GM12878 (cell line): ENCODE measurements around the gene PPP2R2B. TPM values are rescaled to one million over a fixed set of nuclear protein-coding genes. Genes with fewer than 3 reads are reported as not detected.

Experiments used
- ATAC-seq: fragments of 200-7000 bp; cut with Tn5 transposase; 3 replicates; pipeline ENCODE4 v1.9.1; 2020; ENCODE audit warnings: mild to moderate bottlenecking, moderate library complexity
- BruUV-seq: library from RNA; stranded (reverse); fragments of 400-500 nt; replicated peaks from 2 replicates; lab custom pipeline; 2021; lab: Mats Ljungman, UMichigan
- CTCF ChIA-PET: fragments of 300-600 bp; sonication (Branson Sonifier 250); formaldehyde crosslinking; extraction: SDS; loops from one replicate; lab custom pipeline; 2021; ENCODE audit warnings: inconsistent platforms; lab: Yijun Ruan, JAX
- POLR2A ChIA-PET: fragments of 350-600 bp; formaldehyde crosslinking; extraction: SDS; loops from one replicate; lab custom pipeline; 2021; ENCODE audit warnings: inconsistent platforms; lab: Charles Lee
- RAD21 ChIA-PET: fragments of 300-600 bp; sonication (Branson Sonifier 250); formaldehyde crosslinking; loops from one replicate; lab custom pipeline; 2023; ENCODE audit warnings: antibody characterized with exemption; ENCODE audit not compliant: unreplicated experiment; lab: Charles Lee
- SMC1A ChIA-PET: fragments of 300-600 bp; sonication (Branson Sonifier 250); formaldehyde crosslinking; loops from one replicate; lab custom pipeline; 2023; ENCODE audit not compliant: unreplicated experiment, uncharacterized antibody; lab: Charles Lee
- DNase-seq: peaks from one replicate; pipeline ENCODE4 v3.0.0-alpha.2; 2011; ENCODE audit warnings: low read depth, low spot score
- FAIRE-seq: peaks from 3 replicates; lab custom pipeline; 2011; peaks lifted over from hg19 to GRCh38; lab: Jason Lieb, UNC
- H2AFZ ChIP-seq: 2 replicates; pipeline ENCODE4 v1.6.0; 2011; ENCODE audit warnings: low read depth, low read length, control low read depth; ENCODE audit not compliant: control insufficient read depth
- H3K27ac ChIP-seq: 2 replicates; pipeline ENCODE4 v1.5.1; 2011; ENCODE audit warnings: control low read depth; ENCODE audit not compliant: control insufficient read depth, insufficient read depth
- H3K27me3 ChIP-seq, 2 experiments: replicated peaks in 1 of 2; 2 replicates each; pipeline versions ENCODE4 v1.6.0 to v1.6.1; 2011; ENCODE audit warnings: low read length in 1 of 2; ENCODE audit not compliant: control insufficient read depth in 2 of 2, insufficient read depth in 2 of 2
- H3K36me3 ChIP-seq, 2 experiments: 2 replicates each; pipeline ENCODE4 v1.5.1; 2011; ENCODE audit warnings: low read length in 1 of 2; ENCODE audit not compliant: control insufficient read depth in 2 of 2, insufficient read depth in 2 of 2
- H3K4me1 ChIP-seq: 2 replicates; pipeline ENCODE4 v1.6.1; 2011; ENCODE audit warnings: mild to moderate bottlenecking, low read length, moderate library complexity, mixed read lengths; ENCODE audit not compliant: control insufficient read depth, insufficient read depth
- H3K4me2 ChIP-seq: 2 replicates; pipeline ENCODE4 v1.6.0; 2011; ENCODE audit warnings: control low read depth; ENCODE audit not compliant: control insufficient read depth, insufficient read depth
- H3K4me3 ChIP-seq: fragments of 200-600 bp; sonication (generic); 2 replicates; pipeline ENCODE4 v1.5.1; 2016
- H3K79me2 ChIP-seq: 2 replicates; pipeline ENCODE4 v1.6.0; 2011; ENCODE audit warnings: low read length; ENCODE audit not compliant: control insufficient read depth, insufficient read depth
- H3K9ac ChIP-seq: 2 replicates; pipeline ENCODE4 v1.8.0; 2011; ENCODE audit warnings: low read length, control low read depth, mixed read lengths; ENCODE audit not compliant: control insufficient read depth, insufficient read depth
- H3K9me3 ChIP-seq: replicated peaks from 3 replicates; pipeline ENCODE4 v1.5.1; 2011; ENCODE audit warnings: mild to moderate bottlenecking, low read length; ENCODE audit not compliant: control insufficient read depth, insufficient read depth
- H4K20me1 ChIP-seq: 2 replicates; pipeline ENCODE4 v1.6.0; 2011; ENCODE audit not compliant: control insufficient read depth, insufficient read depth
- ETV6 ChIP-seq, 2 experiments: fragments of 450-650 bp in 1 of 2; IDR thresholded peaks in 1 of 2; conservative IDR thresholded peaks in 1 of 2; 2 replicates each; pipeline ENCODE4 v1.6.1; 2014; ENCODE audit warnings: antibody characterized with exemption in 1 of 2, borderline replicate concordance in 1 of 2, low read depth in 1 of 2, mild to moderate bottlenecking in 1 of 2, moderate library complexity in 1 of 2
- EZH2 ChIP-seq: IDR thresholded peaks from 2 replicates; pipeline ENCODE4 v1.6.1; 2012; ENCODE audit warnings: low read depth, mild to moderate bottlenecking, control low read depth, inconsistent platforms, low read length, borderline replicate concordance; ENCODE audit not compliant: control insufficient read depth
- GATAD2B ChIP-seq: fragments of 450-650 bp; conservative IDR thresholded peaks from 2 replicates; pipeline ENCODE4 v1.6.1; 2017; ENCODE audit warnings: low read depth, mild to moderate bottlenecking, moderate library complexity
- HCFC1 ChIP-seq: fragments of 150-350 bp; IDR thresholded peaks from 2 replicates; pipeline ENCODE4 v1.6.1; 2014; ENCODE audit warnings: low read length
- HDAC2 ChIP-seq: fragments of 200-600 bp; sonication (generic); IDR thresholded peaks from 2 replicates; pipeline ENCODE4 v1.6.1; 2017
- MTA2 ChIP-seq: fragments of 450-650 bp; IDR thresholded peaks from 2 replicates; pipeline ENCODE4 v1.6.1; 2016; ENCODE audit warnings: low read depth, mild to moderate bottlenecking, moderate library complexity
- MTA3 ChIP-seq: IDR thresholded peaks from 2 replicates; pipeline ENCODE4 v1.6.1; 2012; ENCODE audit warnings: low read length, inconsistent platforms, borderline replicate concordance
- MYB ChIP-seq: fragments of 150-350 bp; IDR thresholded peaks from 2 replicates; pipeline ENCODE4 v1.6.1; 2014; ENCODE audit warnings: mild to moderate bottlenecking, low read depth, low read length, borderline replicate concordance
- NFIC ChIP-seq: IDR thresholded peaks from 2 replicates; pipeline ENCODE4 v1.6.1; 2012; ENCODE audit warnings: low read depth, mild to moderate bottlenecking, inconsistent platforms, low read length, moderate library complexity
- NRF1 ChIP-seq: conservative IDR thresholded peaks from 2 replicates; pipeline ENCODE4 v1.6.1; 2011; ENCODE audit warnings: mild to moderate bottlenecking, low read depth, low read length, improper control_type of control experiment
- RAD21 ChIP-seq: IDR thresholded peaks from 2 replicates; pipeline ENCODE4 v1.6.1; 2011; ENCODE audit warnings: mild to moderate bottlenecking, low read depth, low read length, moderate library complexity; ENCODE audit not compliant: insufficient read depth
- RBBP5 ChIP-seq: fragments of 200-600 bp; sonication (generic); conservative IDR thresholded peaks from 2 replicates; pipeline ENCODE4 v1.6.1; 2016
- SMAD5 ChIP-seq: IDR thresholded peaks from 2 replicates; pipeline ENCODE4 v1.6.1; 2016; ENCODE audit warnings: antibody characterized with exemption, low read depth
- SPI1 ChIP-seq: IDR thresholded peaks from 2 replicates; pipeline ENCODE4 v1.6.1; 2011; ENCODE audit warnings: low read depth, mild to moderate bottlenecking, low read length, moderate library complexity, borderline replicate concordance; ENCODE audit not compliant: insufficient read depth
- STAT3 ChIP-seq: IDR thresholded peaks from 2 replicates; pipeline ENCODE4 v1.6.1; 2011; ENCODE audit warnings: low read depth, low read length, improper control_type of control experiment
- YY1 ChIP-seq: IDR thresholded peaks from 2 replicates; pipeline ENCODE4 v1.6.1; 2011; ENCODE audit warnings: low read depth, mild to moderate bottlenecking, low read length
- ZSCAN29 ChIP-seq: fragments of 450-650 bp; IDR thresholded peaks from 2 replicates; pipeline ENCODE4 v1.6.1; 2017; ENCODE audit warnings: mild to moderate bottlenecking, moderate library complexity
- WGBS: methylation state at CpG from one replicate; pipeline ENCODE4 v1.1.6; 2016; ENCODE audit warnings: low lambda C conversion rate; ENCODE audit not compliant: insufficient replicate concordance, insufficient coverage; ENCODE audit errors: missing lambda C conversion rate; 5-methylcytosine and 5-hydroxymethylcytosine counted together
- in situ Hi-C: fragments of 300-500 bp; cut with MboI; formaldehyde crosslinking; loops from 9 replicates; pipeline ENCODE4 v1.14.3; 2018; ENCODE audit warnings: mixed read lengths
- intact Hi-C: fragments of 100-400 bp; cut with micrococcal nuclease; formaldehyde crosslinking; loops from one replicate; pipeline ENCODE4 v1.14.2; 2022; ENCODE audit not compliant: unreplicated experiment
- polyA plus RNA-seq, 11 experiments: library from polyadenylated mRNA; depleted of rRNA in 4 of 11; unstranded in 6 of 11; stranded (reverse) in 5 of 11; fragments of >200 nt; fragmentation: Nextera tagmentation in 4 of 11; fragmentation: Illumina TruSeq in 1 of 11; extraction: Ambion mirVana in 4 of 11; extraction: Trizol in 1 of 11; gene quantifications; 1 replicate in 1 of 11; 2 replicates in 10 of 11; pipeline versions ENCODE4 v1.2.1 to v1.2.3, GENCODE V29; 2011 to 2016; ENCODE audit warnings: inconsistent platforms in 2 of 11, missing spikeins in 2 of 11, low read depth in 1 of 11
- total RNA-seq, 4 experiments: library from RNA; depleted of rRNA in 3 of 4; stranded (reverse); fragments of >200 nt in 3 of 4; fragmentation: Illumina TruSeq in 1 of 4; extraction: Trizol in 1 of 4; gene quantifications; 2 replicates each; pipeline versions ENCODE4 v1.2.1 to v1.2.3, GENCODE V29; 2013 to 2021

The PPP2R2B gene
- total and polyA plus RNA-seq, 10 of the 15 experiments (the other 5 are each of a cell fraction or from before 2014, with no cell fraction given), result not detected

- RAD21 ChIA-PET, result no interaction called here
- intact Hi-C loops, result no loop called here
- Histone ChIP-seq H3K4me1 (no peaks in the 10 kb centered on the region), H3K36me3 (no peaks in the 10 kb centered on the region)
- no peak for FAIRE-seq
- no peak for TF ChIP-seq ZSCAN29
- TF ChIP-seq RAD21, result no peak
- TF ChIP-seq NFIC, result no peak
- no peak for TF ChIP-seq MYB
- TF ChIP-seq HDAC2, result no peak
- no peak for TF ChIP-seq YY1
- TF ChIP-seq ETV6 (conservative IDR thresholded peaks at IDR 0.05 in 1 of 2, IDR thresholded peaks at IDR 0.05 in 1 of 2; ENCODE audit: borderline replicate concordance in 1 of 2, low read depth in 1 of 2), result no peak
- TF ChIP-seq MTA3, result no peak
- TF ChIP-seq EZH2, result no peak
- TF ChIP-seq STAT3, result no peak
- no peak for TF ChIP-seq MTA2
- TF ChIP-seq SMAD5, result no peak
- no peak for TF ChIP-seq RBBP5
- TF ChIP-seq NRF1, result no peak
- no peak for TF ChIP-seq HCFC1
- TF ChIP-seq GATAD2B, result no peak
- TF ChIP-seq SPI1, result no peak
- TF ChIP-seq, all 136 proteins: peak for 0
- DNase-seq (no peak), ATAC-seq (no peak)
- in situ Hi-C loops, result no loop called here
- Histone ChIP-seq H3K27me3 (no peaks in the 10 kb centered on the region), H2AFZ (no peak overlapping the region), H3K4me3 (no peak overlapping the region), H4K20me1 (no peaks in the 10 kb centered on the region), H3K9ac (no peak overlapping the region), H3K4me2 (no peak overlapping the region), H3K79me2 (no peaks in the 10 kb centered on the region), H3K9me3 (no peaks in the 10 kb centered on the region), H3K27ac (no peak overlapping the region)
- POLR2A ChIA-PET, result no interaction called here
- WGBS, result 39% methylated on average over 3 of the region's 3 CpGs
- no TSS peak for BruUV-seq
- SMC1A ChIA-PET, result no interaction called here
- CTCF ChIA-PET, result no interaction called here
Measured at GRCh38 chr5:146897061-146897460, 18.5 kb upstream of the PPP2R2B start.
